OCI-LY3 (cell line): ENCODE data around the gene LRP2.

ENCODE experiments used
- H2AFZ ChIP-seq: fragments of 200-600, 300-600 bp; shearing (Covaris generic); 2 replicates; pipeline ENCODE4 v1.6.0; 2014; ENCODE audit warnings: antibody characterized with exemption, low read depth, low read length
- H3K27ac ChIP-seq: fragments of 200-600, 300-600 bp; sonication (generic); 2 replicates; pipeline ENCODE4 v1.5.1; 2014; ENCODE audit warnings: mild to moderate bottlenecking, low read length, moderate library complexity, mixed read lengths
- H3K27me3 ChIP-seq: fragments of 200-600, 300-600 bp; sonication (generic); 2 replicates; pipeline ENCODE4 v1.6.1; 2014; ENCODE audit warnings: low read depth, low read length, mixed read lengths
- H3K36me3 ChIP-seq: fragments of 200-600, 300-600 bp; sonication (generic); replicated peaks from 2 replicates; pipeline ENCODE3; 2014; ENCODE audit warnings: low read depth, low read length, mixed read lengths
- H3K4me1 ChIP-seq: fragments of 300-600, 200-600 bp; sonication (generic); 2 replicates; pipeline ENCODE4 v1.6.1; 2014; ENCODE audit warnings: low read length, mixed read lengths
- H3K4me2 ChIP-seq: fragments of 200-600, 300-600 bp; sonication (generic); 2 replicates; pipeline ENCODE4 v1.6.1; 2014; ENCODE audit warnings: low read length, mixed read lengths
- H3K4me3 ChIP-seq: fragments of 300-600, 200-600 bp; sonication (generic); 2 replicates; pipeline ENCODE4 v1.5.1; 2014; ENCODE audit warnings: antibody characterized with exemption, mild to moderate bottlenecking, low read length, moderate library complexity
- H3K79me2 ChIP-seq: fragments of 300-600, 200-600 bp; shearing (Covaris generic); 2 replicates; pipeline ENCODE4 v1.6.1; 2014; ENCODE audit warnings: mild to moderate bottlenecking, low read length, mixed read lengths
- H3K9ac ChIP-seq: fragments of 300-600, 200-600 bp; shearing (Covaris generic); 2 replicates; pipeline ENCODE4 v1.6.0; 2014; ENCODE audit warnings: mild to moderate bottlenecking, low read length, moderate library complexity
- H3K9me3 ChIP-seq: fragments of 200-600, 300-600 bp; shearing (Covaris generic); 2 replicates; pipeline ENCODE4 v1.6.1; 2014; ENCODE audit warnings: low read length, mixed read lengths; ENCODE audit not compliant: insufficient read depth
- H4K20me1 ChIP-seq: fragments of 200-600, 300-600 bp; sonication (generic); 2 replicates; pipeline ENCODE4 v1.6.1; 2016; ENCODE audit warnings: low read length, mixed read lengths; ENCODE audit not compliant: insufficient read depth
- CTCF ChIP-seq: fragments of 200-600, 300-600 bp; sonication (generic); IDR thresholded peaks from 2 replicates; pipeline ENCODE4 v1.5.1; 2014; ENCODE audit warnings: antibody characterized with exemption, low read length, low read depth
- EZH2phosphoT487 ChIP-seq: fragments of 200-600 bp; shearing (Covaris generic); IDR thresholded peaks from 2 replicates; pipeline ENCODE4 v1.6.1; 2018; ENCODE audit warnings: antibody characterized with exemption, mixed run types, low read depth

The LRP2 gene

GRCh38 chr2:169365029-169365480 is 2.7 kb upstream of the LRP2 start:
- TF ChIP-seq CTCF (no peak), EZH2phosphoT487 (no peak)
- no peaks in the 10 kb centered on the region for H3K9me3 ChIP-seq
- peak overlapping the region; percentile 82 for H2AFZ ChIP-seq
- peak overlapping the region; percentile 79 for H3K4me3 ChIP-seq
- 0 out of 2 replicates have a peak, but pooled peaks cover 4% of the 10 kb centered on the region for H3K27me3 ChIP-seq
- H3K36me3 ChIP-seq: no peaks in the 10 kb centered on the region
- no peaks in the 10 kb centered on the region for H4K20me1 ChIP-seq
- peak overlapping the region; percentile 49; the same call in 1 of the 2 replicates for H3K27ac ChIP-seq
- peaks cover 18% of the 10 kb centered on the region for H3K4me1 ChIP-seq
- H3K9ac ChIP-seq: peak overlapping the region; percentile 60
- H3K4me2 ChIP-seq: peak overlapping the region; percentile 93
- H3K79me2 ChIP-seq: no peaks in the 10 kb centered on the region

- Histone ChIP-seq H4K20me1 (no peaks in the 10 kb centered on the region), H3K79me2 (no peaks in the 10 kb centered on the region), H3K36me3 (no peaks in the 10 kb centered on the region), H2AFZ (peak overlapping the region; percentile 82), H3K27me3 (peaks cover 7% of the 10 kb centered on the region; the same call in 1 of the 2 replicates), H3K4me3 (peak overlapping the region; percentile 79), H3K4me1 (peaks cover 18% of the 10 kb centered on the region), H3K4me2 (peak overlapping the region; percentile 93), H3K27ac (no peak overlapping the region), H3K9ac (peak overlapping the region; percentile 60), H3K9me3 (no peaks in the 10 kb centered on the region)
- TF ChIP-seq CTCF (peak; percentile 21), EZH2phosphoT487 (no peak)
These were observed 1.3 kb upstream of the LRP2 start for GRCh38 chr2:169363560-169364150.

- Histone ChIP-seq H4K20me1 (no peaks in the 10 kb centered on the region), H3K4me3 (peak overlapping the region; percentile 79), H3K27me3 (peaks cover 12% of the 10 kb centered on the region; the same call in 1 of the 2 replicates), H3K36me3 (no peaks in the 10 kb centered on the region), H3K4me1 (peaks cover 18% of the 10 kb centered on the region), H3K79me2 (no peaks in the 10 kb centered on the region), H2AFZ (0 out of 2 replicates have a peak overlapping the region, but pooled peaks have one; percentile 82), H3K27ac (no peak overlapping the region), H3K4me2 (peak overlapping the region; percentile 93), H3K9me3 (no peaks in the 10 kb centered on the region), H3K9ac (peak overlapping the region; percentile 60; the same call in 1 of the 2 replicates)
- TF ChIP-seq EZH2phosphoT487 (no peak), CTCF (no peak)
These were observed 693 bp upstream of the LRP2 start for GRCh38 chr2:169362894-169363559.

- no peak for TF ChIP-seq CTCF
- TF ChIP-seq EZH2phosphoT487: no peak
- Histone ChIP-seq H3K9me3 (no peaks in the 10 kb centered on the region), H3K79me2 (no peaks in the 10 kb centered on the region), H3K27ac (no peak overlapping the region), H3K4me3 (no peak overlapping the region), H3K9ac (no peak overlapping the region), H3K4me1 (peaks cover 18% of the 10 kb centered on the region), H2AFZ (no peak overlapping the region), H3K36me3 (no peaks in the 10 kb centered on the region), H4K20me1 (no peaks in the 10 kb centered on the region), H3K4me2 (no peak overlapping the region), H3K27me3 (peaks cover 15% of the 10 kb centered on the region; the same call in 1 of the 2 replicates)
These were observed 622 bp downstream of the LRP2 start for GRCh38 chr2:169361706-169362117.
